ENCODE data around the gene PLB1.
A peak's percentile ranks its signal among the peaks of the same experiment; 100 is the strongest.

Gene PLB1

GRCh38 chr2:28681606-28682005 lies 185.7 kb downstream of the PLB1 start:
- Histone ChIP-seq H4K20me1 (ENCODE audit: insufficient read depth, low read length, poor library complexity, severe bottlenecking) (no peaks in the 10 kb centered on the region), H3K36me3 (ENCODE audit: insufficient read depth, low read length) (no peaks in the 10 kb centered on the region), H3K4me2 (ENCODE audit: low read depth, low read length, poor library complexity, severe bottlenecking) (peak overlapping the region; percentile 27), H3K27me3 (ENCODE audit: insufficient read depth, low read length, poor library complexity, severe bottlenecking) (no peaks in the 10 kb centered on the region), H3K9me2 (replicated peaks; ENCODE audit: low read depth, low read length) (no peaks in the 10 kb centered on the region), H3K79me2 (ENCODE audit: insufficient read depth, low read length) (no peaks in the 10 kb centered on the region), H3F3A (ENCODE audit: low read depth) (no peaks in the 10 kb centered on the region), H3K4me3 (ENCODE audit: low read length, poor library complexity, severe bottlenecking) (no peak overlapping the region), H2AFZ (ENCODE audit: low read length) (0 out of 2 replicates have a peak overlapping the region, but pooled peaks have one; percentile 38), H3K9ac (ENCODE audit: low read depth, low read length, poor library complexity, severe bottlenecking) (peak overlapping the region; percentile 34), H3K4me1 (ENCODE audit: insufficient read depth, low read length, poor library complexity, severe bottlenecking) (peaks cover 18% of the 10 kb centered on the region), H3K9me3 (ENCODE audit: insufficient read depth, low read depth, low read length) (no peaks in the 10 kb centered on the region)
- no peak for TF ChIP-seq EZH2phosphoT487 (IDR thresholded peaks at IDR 0.05; ENCODE audit: borderline replicate concordance)
- TF ChIP-seq CTCF (conservative IDR thresholded peaks at IDR 0.05; ENCODE audit: low read length) = no peak

GRCh38 chr2:28683100-28683706 lies 187.3 kb downstream of the PLB1 start:
- no peaks in the 10 kb centered on the region for H3K9me3 ChIP-seq (ENCODE audit: insufficient read depth, low read depth, low read length)
- H2AFZ ChIP-seq (ENCODE audit: low read length) = no peak overlapping the region
- H3K4me1 ChIP-seq (ENCODE audit: insufficient read depth, low read length, poor library complexity, severe bottlenecking) = peaks cover 18% of the 10 kb centered on the region
- no peak overlapping the region for H3K4me2 ChIP-seq (ENCODE audit: low read depth, low read length, poor library complexity, severe bottlenecking)
- no peaks in the 10 kb centered on the region for H3K9me2 ChIP-seq (replicated peaks; ENCODE audit: low read depth, low read length)
- no peak overlapping the region for H3K9ac ChIP-seq (ENCODE audit: low read depth, low read length, poor library complexity, severe bottlenecking)
- H3K4me3 ChIP-seq (ENCODE audit: low read length, poor library complexity, severe bottlenecking) = no peak overlapping the region
- H3F3A ChIP-seq (ENCODE audit: low read depth) = no peaks in the 10 kb centered on the region
- TF ChIP-seq EZH2phosphoT487 (IDR thresholded peaks at IDR 0.05; ENCODE audit: borderline replicate concordance) (no peak), CTCF (conservative IDR thresholded peaks at IDR 0.05; ENCODE audit: low read length) (no peak)
- H3K36me3 ChIP-seq (ENCODE audit: insufficient read depth, low read length) = no peaks in the 10 kb centered on the region
- H3K79me2 ChIP-seq (ENCODE audit: insufficient read depth, low read length) = no peaks in the 10 kb centered on the region
- no peaks in the 10 kb centered on the region for H3K27me3 ChIP-seq (ENCODE audit: insufficient read depth, low read length, poor library complexity, severe bottlenecking)
- H4K20me1 ChIP-seq (ENCODE audit: insufficient read depth, low read length, poor library complexity, severe bottlenecking) = no peaks in the 10 kb centered on the region

DNA sequence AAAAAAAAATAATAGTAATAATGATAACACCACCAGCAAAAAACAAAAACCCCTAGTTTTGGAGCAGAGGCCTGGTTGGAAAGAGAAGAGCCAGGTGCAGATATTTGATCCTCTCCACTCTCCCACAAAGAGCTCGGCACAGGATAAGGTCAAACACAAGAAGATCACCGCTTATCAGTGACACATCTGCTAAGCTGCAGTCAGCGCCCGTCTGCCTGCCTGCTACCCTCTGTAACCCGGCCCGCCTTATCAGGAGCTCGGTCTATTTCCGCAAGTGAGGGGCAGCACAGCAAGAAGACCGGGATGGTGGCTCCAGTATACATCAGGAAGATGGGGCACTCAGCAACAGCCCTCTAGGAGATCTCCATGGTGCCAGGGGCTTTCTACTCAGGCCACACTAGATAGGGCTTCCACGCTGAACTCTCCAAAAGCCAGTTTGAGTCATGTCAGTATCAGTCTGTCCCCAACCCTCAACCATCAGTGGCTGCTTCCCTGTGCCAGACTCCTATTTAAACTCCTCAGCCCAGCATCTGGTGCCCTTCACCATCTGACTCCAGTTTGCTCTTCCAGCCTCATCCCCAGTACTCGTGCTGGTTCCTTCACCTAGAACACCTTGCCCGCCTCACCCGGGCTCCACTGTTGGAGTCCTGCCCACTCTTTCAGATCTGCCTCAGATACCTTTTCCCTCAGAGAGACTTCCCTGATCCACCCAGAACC lies 188.4 kb downstream of the PLB1 start:
- no peaks in the 10 kb centered on the region for H3K27me3 ChIP-seq (ENCODE audit: insufficient read depth, low read length, poor library complexity, severe bottlenecking)
- no peaks in the 10 kb centered on the region for H3K36me3 ChIP-seq (ENCODE audit: insufficient read depth, low read length)
- no peaks in the 10 kb centered on the region for H3K79me2 ChIP-seq (ENCODE audit: insufficient read depth, low read length)
- H3K4me3 ChIP-seq (ENCODE audit: low read length, poor library complexity, severe bottlenecking) = no peak overlapping the region
- TF ChIP-seq CTCF (conservative IDR thresholded peaks at IDR 0.05; ENCODE audit: low read length) = no peak
- TF ChIP-seq EZH2phosphoT487 (IDR thresholded peaks at IDR 0.05; ENCODE audit: borderline replicate concordance) = no peak
- H4K20me1 ChIP-seq (ENCODE audit: insufficient read depth, low read length, poor library complexity, severe bottlenecking) = no peaks in the 10 kb centered on the region
- no peak overlapping the region for H2AFZ ChIP-seq (ENCODE audit: low read length)
- no peak overlapping the region for H3K4me2 ChIP-seq (ENCODE audit: low read depth, low read length, poor library complexity, severe bottlenecking)
- H3K4me1 ChIP-seq (ENCODE audit: insufficient read depth, low read length, poor library complexity, severe bottlenecking) = peaks cover 18% of the 10 kb centered on the region
- H3F3A ChIP-seq (ENCODE audit: low read depth) = no peaks in the 10 kb centered on the region
- no peaks in the 10 kb centered on the region for H3K9me2 ChIP-seq (replicated peaks; ENCODE audit: low read depth, low read length)
- no peaks in the 10 kb centered on the region for H3K9me3 ChIP-seq (ENCODE audit: insufficient read depth, low read depth, low read length)
- no peak overlapping the region for H3K9ac ChIP-seq (ENCODE audit: low read depth, low read length, poor library complexity, severe bottlenecking)
